Measurements from ENCODE around the gene OR6S1. TPM values are rescaled to one million over a fixed set of nuclear protein-coding genes. Genes with fewer than 3 reads are reported as not detected.

OR6S1 gene
- total RNA-seq, 2 experiments from 2014 or later, result not detected

- Histone ChIP-seq H3K4me2 (ENCODE audit: low read length) (peak within 1 kb of the TSS; percentile 94), H3K4me3 (ENCODE audit: low read depth, low read length, poor library complexity, severe bottlenecking) (peak within 1 kb of the TSS; percentile 74), H2AFZ (ENCODE audit: low read length) (peak within 1 kb of the TSS; percentile 79), H3K79me2 (ENCODE audit: insufficient read depth, low read depth, low read length) (no peaks in the 10 kb centered on the region), H3K4me1 (ENCODE audit: insufficient read depth, low read length, poor library complexity, severe bottlenecking) (peaks cover 42% of the 10 kb centered on the region), H3K9me3 (ENCODE audit: low read length) (no peaks in the 10 kb centered on the region), H4K20me1 (ENCODE audit: insufficient read depth, low read length) (peaks cover 6% of the 10 kb centered on the region; the same call in 1 of the 2 replicates), H3K27ac (ENCODE audit: low read depth, low read length, poor library complexity, severe bottlenecking) (peak within 1 kb of the TSS; percentile 49), H3K36me3 (ENCODE audit: insufficient read depth, low read length) (no peaks in the 10 kb centered on the region), H3K9me2 (ENCODE audit: insufficient read depth, low read length) (no peaks in the 10 kb centered on the region)
- ChIA-PET POLR2A (interaction anchor here (0.9 to 1.2 kb wide), 4 partner anchors 10 to 356 kb away, joined by 3 read pairs; partner anchors contain the start of gene PARP2), CTCF (ENCODE audit: unreplicated experiment) (interaction anchor here (0.6 to 1.1 kb wide), 2 partner anchors 72 to 342 kb away, joined by 3 to 4 read pairs; no protein-coding TSS in a partner anchor)
- peak; percentile 68 for DNase-seq (ENCODE audit: low spot score)
- TF ChIP-seq EZH2phosphoT487 (IDR thresholded peaks at IDR 0.05; ENCODE audit: borderline replicate concordance, low read depth, low read length) (no peak), CTCF (conservative IDR thresholded peaks at IDR 0.05; ENCODE audit: low read length) (no peak)
- no TSS peak for BruUV-seq (replicated peaks)
- intact Hi-C loops (cut with micrococcal nuclease; ENCODE audit: unreplicated experiment), result loop anchor here (1.0 to 10.0 kb wide), 6 partner anchors 16 to 421 kb away; partner anchors contain the start of genes PARP2, PIP4P1 and TMEM253
Observed at GRCh38 chr14:20683891-20684661, 42.6 kb upstream of the OR6S1 start, which contains the start of gene RNASE4. RNASE4 (plus strand) TSS chr14:20684560; CDS start chr14:20699372, 14,812 bp downstream.

GRCh38 chr14:20683125-20683890 lies 41.8 kb upstream of the OR6S1 start:
- Histone ChIP-seq H3K79me2 (ENCODE audit: insufficient read depth, low read depth, low read length) (no peaks in the 10 kb centered on the region), H2AFZ (ENCODE audit: low read length) (peak overlapping the region; percentile 79), H3K4me1 (ENCODE audit: insufficient read depth, low read length, poor library complexity, severe bottlenecking) (peaks cover 42% of the 10 kb centered on the region), H3K27ac (ENCODE audit: low read depth, low read length, poor library complexity, severe bottlenecking) (peak overlapping the region; percentile 49), H3K36me3 (ENCODE audit: insufficient read depth, low read length) (no peaks in the 10 kb centered on the region), H4K20me1 (ENCODE audit: insufficient read depth, low read length) (peaks cover 6% of the 10 kb centered on the region; the same call in 1 of the 2 replicates), H3K9me3 (ENCODE audit: low read length) (no peaks in the 10 kb centered on the region), H3K4me3 (ENCODE audit: low read depth, low read length, poor library complexity, severe bottlenecking) (peak overlapping the region; percentile 74), H3K9me2 (ENCODE audit: insufficient read depth, low read length) (no peaks in the 10 kb centered on the region), H3K4me2 (ENCODE audit: low read length) (peak overlapping the region; percentile 94)
- POLR2A ChIA-PET, result interaction anchor here (0.5 to 1.2 kb wide), 5 partner anchors 9 to 377 kb away, joined by 3 to 4 read pairs (median 3); partner anchors contain the start of genes PARP2 and TTC5
- TF ChIP-seq CTCF (conservative IDR thresholded peaks at IDR 0.05; ENCODE audit: low read length) (no peak), EZH2phosphoT487 (IDR thresholded peaks at IDR 0.05; ENCODE audit: borderline replicate concordance, low read depth, low read length) (no peak)
- CTCF ChIA-PET (ENCODE audit: unreplicated experiment), result interaction anchor here (1.1 kb wide), 1 partner anchor 71 kb away, joined by 4 read pairs; no protein-coding TSS in a partner anchor
- peak; percentile 82 for DNase-seq (ENCODE audit: low spot score)
- intact Hi-C loops (cut with micrococcal nuclease; ENCODE audit: unreplicated experiment), result loop anchor here (1.0 to 10.0 kb wide), 6 partner anchors 15 to 421 kb away; partner anchors contain the start of genes PARP2, PIP4P1 and TMEM253
- BruUV-seq (replicated peaks), result no TSS peak
